ENCODE data around the gene ZDHHC1.

DNA sequence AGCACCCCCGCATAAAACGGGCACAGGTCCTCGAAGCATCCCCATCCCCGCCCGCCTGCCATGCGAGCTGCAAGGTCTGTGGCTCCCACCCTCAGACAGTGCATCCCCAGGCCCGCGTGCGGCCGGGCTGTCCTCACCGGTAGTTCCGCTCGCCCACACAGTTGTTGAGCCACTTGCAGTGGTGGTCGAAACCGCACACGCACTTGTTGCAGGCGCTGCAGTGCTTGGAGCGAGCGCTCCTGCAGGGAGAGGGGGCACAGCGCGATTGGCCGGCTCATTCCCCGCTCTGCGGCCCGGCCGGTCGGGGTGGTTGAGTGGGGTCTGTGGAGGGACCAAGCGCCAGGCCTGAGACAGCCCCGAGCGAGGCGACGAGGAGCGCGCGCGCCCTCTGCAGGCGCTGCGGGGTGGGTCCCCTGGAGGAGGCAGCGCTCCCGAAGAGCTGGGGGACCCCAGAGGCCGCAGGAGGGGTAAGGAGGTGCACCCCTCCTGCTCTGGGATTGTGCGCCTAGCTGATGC lies 17.0 kb downstream of the ZDHHC1 start:
- TF ChIP-seq, protein P1, sequence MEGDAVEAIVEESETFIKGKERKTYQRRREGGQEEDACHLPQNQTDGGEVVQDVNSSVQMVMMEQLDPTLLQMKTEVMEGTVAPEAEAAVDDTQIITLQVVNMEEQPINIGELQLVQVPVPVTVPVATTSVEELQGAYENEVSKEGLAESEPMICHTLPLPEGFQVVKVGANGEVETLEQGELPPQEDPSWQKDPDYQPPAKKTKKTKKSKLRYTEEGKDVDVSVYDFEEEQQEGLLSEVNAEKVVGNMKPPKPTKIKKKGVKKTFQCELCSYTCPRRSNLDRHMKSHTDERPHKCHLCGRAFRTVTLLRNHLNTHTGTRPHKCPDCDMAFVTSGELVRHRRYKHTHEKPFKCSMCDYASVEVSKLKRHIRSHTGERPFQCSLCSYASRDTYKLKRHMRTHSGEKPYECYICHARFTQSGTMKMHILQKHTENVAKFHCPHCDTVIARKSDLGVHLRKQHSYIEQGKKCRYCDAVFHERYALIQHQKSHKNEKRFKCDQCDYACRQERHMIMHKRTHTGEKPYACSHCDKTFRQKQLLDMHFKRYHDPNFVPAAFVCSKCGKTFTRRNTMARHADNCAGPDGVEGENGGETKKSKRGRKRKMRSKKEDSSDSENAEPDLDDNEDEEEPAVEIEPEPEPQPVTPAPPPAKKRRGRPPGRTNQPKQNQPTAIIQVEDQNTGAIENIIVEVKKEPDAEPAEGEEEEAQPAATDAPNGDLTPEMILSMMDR (IDR thresholded peaks at IDR 0.05) = peak; percentile 44 to 70 (median 56)
- TF ChIP-seq POLR2A (IDR thresholded peaks at IDR 0.05) = no peak
